Adrenal gland (tissue), 12 donors: ENCODE data around the gene TGFBR3. TPM values are rescaled to one million over a fixed set of nuclear protein-coding genes. Genes with fewer than 3 reads are reported as not detected.

Experiments used
- DNase-seq, 7 donors: peaks; one replicate each; pipeline ENCODE4 v3.0.0-alpha.2; 2019 to 2020
- H3K27ac ChIP-seq, 5 donors: fragments of 200-600 bp; sonication (generic) in 4 of 5; 1 replicate in 3 of 5; 2 replicates in 2 of 5; pipeline versions ENCODE4 v1.5.1 to v1.8.0; 2016 to 2020; ENCODE audit warnings: mild to moderate bottlenecking in 1 of 5
- H3K27me3 ChIP-seq: fragments of 200-600 bp; 2 replicates; pipeline ENCODE4 v1.8.0; 2021
- H3K36me3 ChIP-seq, 2 donors: fragments of 200-600 bp; replicated peaks in 1 of 2; 1 replicate in 1 of 2; 2 replicates in 1 of 2; pipeline versions ENCODE4 v1.5.1 to v1.8.0; 2018 to 2022
- H3K4me1 ChIP-seq, 2 donors: fragments of 200-600 bp; replicated peaks in 1 of 2; 1 replicate in 1 of 2; 2 replicates in 1 of 2; pipeline versions ENCODE4 v1.5.1 to v1.8.0; 2018 to 2021
- H3K4me3 ChIP-seq, 4 donors: fragments of 200-600 bp; sonication (generic) in 3 of 4; one replicate each; pipeline ENCODE4 v1.5.1; 2016 to 2018
- H3K9me3 ChIP-seq, 3 donors: fragments of 200-600 bp; sonication (generic) in 1 of 3; replicated peaks in 1 of 3; 1 replicate in 2 of 3; 2 replicates in 1 of 3; pipeline versions ENCODE4 v1.5.1 to v1.8.0; 2016 to 2021
- POLR2A ChIP-seq, 2 donors: fragments of 450-650 bp; IDR thresholded peaks; one replicate each; pipeline ENCODE4 v1.6.1; 2017; ENCODE audit warnings: antibody characterized with exemption in 2 of 2, mild to moderate bottlenecking in 2 of 2, moderate library complexity in 1 of 2
- WGBS, 4 donors: extraction: QIAGEN DNeasy Blood & Tissue Kit in 2 of 4; methylation state at CpG; one replicate each; pipeline versions ENCODE4 v1.1.5 to v1.1.7; 2013 to 2017; 5-methylcytosine and 5-hydroxymethylcytosine counted together
- intact Hi-C, 2 donors: fragments of 100-400 bp; cut with DNase I; formaldehyde crosslinking; loops; one replicate each; pipeline versions ENCODE4 v1.14.1 to v1.15.0; 2022 to 2023
- polyA plus RNA-seq, 3 donors: library from polyadenylated mRNA; stranded (reverse); fragments of 200-250 nt in 2 of 3; fragments of 350-450 nt in 1 of 3; fragmentation: Illumina TruSeq in 1 of 3; extraction: RNeasy Lipid Tissue Mini Kit (QIAGEN cat#74804) in 1 of 3; gene quantifications; one replicate each; pipeline ENCODE4 v1.2.3, GENCODE V29; 2013 to 2014
- total RNA-seq, 9 donors: library from RNA; depleted of rRNA in 4 of 9; stranded (reverse); fragments of >200 nt in 4 of 9; fragments of 120-200 nt in 1 of 9; fragmentation: NEBNext Ultra II Directional in 1 of 9; extraction: Animal tissue kit (Norgen Biotek cat#: 25700) in 1 of 9; gene quantifications; one replicate each; pipeline versions ENCODE4 v1.1.0 to v1.2.4, GENCODE V29; 2013 to 2023
- TF ChIP-seq, protein P1 (sequence below), 6 experiments: fragments of 450-650 bp in 4 of 6; fragments of 200-600 bp in 2 of 6; sonication (generic) in 1 of 6; IDR thresholded peaks; 1 replicate in 5 of 6; 2 replicates in 1 of 6; pipeline versions ENCODE4 v1.5.1 to v1.8.0; 2016 to 2021; ENCODE audit warnings: antibody characterized with exemption in 6 of 6, mild to moderate bottlenecking in 2 of 6, moderate library complexity in 1 of 6
- donor health status: healthy with polysubstance abuse.
- donor health status: Bipolar disorder and iron deficiency.
- donor health status: DM: yes; HTN: yes; CAD: no.
- donor health status: DM: no; HTN: no; CAD: no.
- donor health status: DM: no; HTN: no; CAD: no.
- donor health status: DM: yes; HTN: yes; CAD: no.

The TGFBR3 gene
- total and polyA plus RNA-seq, 12 donors = 13.9 to 340 (median 148) TPM

DNA sequence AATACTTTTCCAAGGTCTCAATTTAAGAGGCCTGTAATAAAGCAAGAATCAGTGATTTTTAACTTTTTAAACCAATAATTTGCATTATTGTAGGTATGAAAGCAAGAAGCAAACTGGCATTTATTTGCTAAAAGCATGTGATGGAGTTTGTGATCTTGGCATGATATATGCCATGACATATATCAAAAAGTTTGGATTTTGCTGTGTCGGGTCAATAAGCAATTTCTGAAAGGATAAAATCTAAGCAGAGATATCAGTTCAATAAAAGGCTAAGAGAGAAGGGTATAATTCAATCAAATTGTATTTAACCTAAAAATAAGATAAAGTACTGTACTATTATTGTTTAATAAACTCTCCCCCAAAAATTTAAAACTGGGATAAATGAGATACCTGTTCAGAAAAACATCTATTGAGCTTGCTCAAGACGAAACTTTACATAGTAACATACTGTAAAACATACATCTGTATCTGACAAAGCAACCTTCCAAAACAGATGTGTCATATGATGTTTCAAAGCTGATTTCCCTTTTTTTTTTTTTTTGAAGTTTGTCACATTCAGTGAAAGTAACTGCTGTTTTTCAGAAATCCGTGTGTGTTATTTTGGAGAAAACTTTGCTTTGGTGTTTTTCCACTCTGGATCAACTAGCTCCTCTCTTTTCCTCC, 74.5 kb downstream of the TGFBR3 start:
- WGBS, 4 donors = 49 to 57% (median 52%) methylated on average over 3 of the region's 3 CpGs
- DNase-seq = no peak
- Histone ChIP-seq H3K27me3 (no peaks in the 10 kb centered on the region), H3K9me3 (no peaks in the 10 kb centered on the region), H3K36me3 (no peaks in the 10 kb centered on the region), H3K4me3 (no peak overlapping the region), H3K27ac (peak overlapping the region in 3 of 5 donors; percentile 14 to 33 (median 20)), H3K4me1 (peaks cover 19 to 76% of the 10 kb centered on the region in 2 donors)
- TF ChIP-seq, protein P1, sequence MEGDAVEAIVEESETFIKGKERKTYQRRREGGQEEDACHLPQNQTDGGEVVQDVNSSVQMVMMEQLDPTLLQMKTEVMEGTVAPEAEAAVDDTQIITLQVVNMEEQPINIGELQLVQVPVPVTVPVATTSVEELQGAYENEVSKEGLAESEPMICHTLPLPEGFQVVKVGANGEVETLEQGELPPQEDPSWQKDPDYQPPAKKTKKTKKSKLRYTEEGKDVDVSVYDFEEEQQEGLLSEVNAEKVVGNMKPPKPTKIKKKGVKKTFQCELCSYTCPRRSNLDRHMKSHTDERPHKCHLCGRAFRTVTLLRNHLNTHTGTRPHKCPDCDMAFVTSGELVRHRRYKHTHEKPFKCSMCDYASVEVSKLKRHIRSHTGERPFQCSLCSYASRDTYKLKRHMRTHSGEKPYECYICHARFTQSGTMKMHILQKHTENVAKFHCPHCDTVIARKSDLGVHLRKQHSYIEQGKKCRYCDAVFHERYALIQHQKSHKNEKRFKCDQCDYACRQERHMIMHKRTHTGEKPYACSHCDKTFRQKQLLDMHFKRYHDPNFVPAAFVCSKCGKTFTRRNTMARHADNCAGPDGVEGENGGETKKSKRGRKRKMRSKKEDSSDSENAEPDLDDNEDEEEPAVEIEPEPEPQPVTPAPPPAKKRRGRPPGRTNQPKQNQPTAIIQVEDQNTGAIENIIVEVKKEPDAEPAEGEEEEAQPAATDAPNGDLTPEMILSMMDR (IDR thresholded peaks at IDR 0.05) = no peak
- no peak for TF ChIP-seq POLR2A (IDR thresholded peaks at IDR 0.05)
- intact Hi-C loops = no loop called here

DNA sequence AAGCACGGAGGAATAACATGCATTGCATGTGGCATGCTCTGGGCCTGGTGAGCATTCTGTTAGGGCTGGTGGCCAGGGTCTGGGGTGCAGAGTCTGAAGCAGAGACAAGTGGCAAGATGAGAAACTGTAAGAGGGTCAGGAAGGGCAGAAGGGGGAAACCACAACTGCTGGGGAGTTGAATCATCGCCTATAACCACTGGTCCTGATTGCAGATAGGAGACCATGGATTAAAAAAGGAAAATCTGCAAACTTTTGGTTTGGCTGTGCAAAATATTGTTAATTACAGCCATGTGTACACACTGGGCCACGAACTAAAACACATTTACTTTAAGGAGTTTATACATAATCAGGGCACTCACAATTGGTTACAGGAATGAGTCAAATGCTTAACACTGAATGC, 76.6 kb downstream of the TGFBR3 start:
- no peak for DNase-seq
- Histone ChIP-seq H3K9me3 (no peaks in the 10 kb centered on the region), H3K4me3 (no peak overlapping the region), H3K27ac (no peak overlapping the region), H3K27me3 (no peaks in the 10 kb centered on the region), H3K36me3 (no peaks in the 10 kb centered on the region), H3K4me1 (peaks cover 11 to 76% of the 10 kb centered on the region in 2 donors)
- WGBS, 4 donors = 68 to 73% (median 73%) methylated on average over 3 of the region's 3 CpGs
- intact Hi-C loops = no loop called here
- TF ChIP-seq, protein P1 (IDR thresholded peaks at IDR 0.05) = no peak
- TF ChIP-seq POLR2A (IDR thresholded peaks at IDR 0.05) = no peak

DNA sequence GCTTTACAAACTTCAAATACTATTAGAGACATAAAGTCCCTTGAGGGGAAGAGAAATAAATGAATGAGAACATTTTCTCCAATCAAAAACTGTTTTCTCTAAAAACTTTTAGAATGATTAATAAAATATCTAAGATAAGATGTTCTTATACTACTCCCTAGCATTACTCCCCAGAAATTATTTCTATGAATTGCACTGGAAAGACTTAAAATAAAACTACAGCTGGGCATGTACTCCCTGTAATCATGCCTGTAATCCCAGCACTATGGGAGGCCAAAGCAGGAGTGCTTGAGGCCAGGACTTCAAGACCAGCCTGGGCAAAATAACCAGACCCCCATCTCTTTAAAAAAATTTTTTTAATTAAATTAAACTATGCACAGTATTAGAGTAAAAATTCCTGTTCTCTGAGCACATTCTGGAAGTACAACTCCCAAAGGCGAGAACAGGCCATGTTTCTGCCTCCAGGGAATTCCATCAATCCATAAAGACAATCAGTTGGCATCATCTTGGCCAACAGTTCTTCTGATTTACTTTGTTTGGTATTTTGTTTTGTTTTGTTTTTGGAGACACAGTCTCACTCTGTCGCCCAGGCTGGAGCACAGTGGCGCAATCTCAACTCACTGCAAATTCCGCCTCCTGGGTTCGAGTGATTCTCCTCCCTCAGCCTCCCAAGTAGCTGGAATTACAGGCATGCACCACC, 77.9 kb downstream of the TGFBR3 start:
- TF ChIP-seq, protein P1 (IDR thresholded peaks at IDR 0.05) = no peak
- no peak for TF ChIP-seq POLR2A (IDR thresholded peaks at IDR 0.05)
- Histone ChIP-seq H3K4me1 (peaks cover 11 to 82% of the 10 kb centered on the region in 2 donors), H3K9me3 (no peaks in the 10 kb centered on the region), H3K36me3 (no peaks in the 10 kb centered on the region), H3K27ac (peak overlapping the region in 2 of 5 donors; percentile 18 to 56), H3K27me3 (no peaks in the 10 kb centered on the region), H3K4me3 (no peak overlapping the region)
- intact Hi-C loops = no loop called here
- WGBS, 4 donors = 92 to 97% (median 96%) methylated on average over 5 of the region's 5 CpGs
- DNase-seq = no peak

DNA sequence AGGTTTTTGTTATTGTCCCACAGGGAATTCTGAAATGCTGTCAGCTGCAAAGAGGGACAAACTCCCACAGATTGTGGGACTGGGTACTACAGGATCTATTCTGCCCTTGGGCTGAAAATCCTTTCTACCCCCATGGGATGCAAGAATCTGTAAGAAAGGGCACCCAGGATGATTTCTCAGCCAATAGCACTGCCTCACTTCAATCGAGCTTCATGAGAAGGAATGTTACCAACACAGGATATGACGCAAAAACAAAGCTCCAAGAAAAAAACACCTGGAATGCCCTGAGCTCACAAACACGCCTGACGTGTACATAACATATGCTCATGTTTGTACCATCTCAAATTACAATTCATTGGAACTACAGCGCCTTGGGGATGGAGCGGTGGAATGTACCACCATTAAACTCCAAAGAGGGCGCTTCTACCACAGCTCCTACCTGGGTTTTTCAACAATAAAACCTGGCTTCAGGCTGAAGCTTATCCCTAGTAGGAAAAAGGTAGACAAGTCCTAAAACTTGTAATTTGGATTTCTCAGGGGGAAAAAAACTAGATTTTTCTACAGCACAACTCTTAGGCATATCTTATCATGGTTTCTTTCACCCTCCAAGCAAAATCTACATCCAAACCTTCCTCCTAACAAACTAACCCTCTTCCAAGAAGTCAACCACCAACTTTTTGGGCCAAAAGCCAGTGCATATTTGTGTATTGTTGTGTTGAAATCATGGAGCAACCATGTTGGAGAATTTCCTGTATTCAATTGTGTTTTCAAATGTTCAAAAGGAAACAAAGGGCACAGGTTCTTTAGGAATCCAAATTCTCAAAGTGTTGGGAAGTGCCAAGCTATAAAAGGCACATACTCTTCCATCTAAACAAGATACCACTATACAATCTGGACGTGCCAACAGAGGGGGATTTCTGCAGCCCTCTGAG, 78.9 kb downstream of the TGFBR3 start:
- Histone ChIP-seq H3K27ac (peak overlapping the region in 2 of 5 donors; percentile 18 to 56), H3K27me3 (no peaks in the 10 kb centered on the region), H3K4me1 (peaks cover 11 to 83% of the 10 kb centered on the region in 2 donors), H3K36me3 (no peaks in the 10 kb centered on the region), H3K9me3 (no peaks in the 10 kb centered on the region), H3K4me3 (no peak overlapping the region)
- WGBS, 4 donors = 84 to 90% (median 86%) methylated on average over 8 of the region's 8 CpGs
- intact Hi-C loops = no loop called here
- no peak for DNase-seq
- TF ChIP-seq POLR2A (IDR thresholded peaks at IDR 0.05) = no peak
- TF ChIP-seq, protein P1 (IDR thresholded peaks at IDR 0.05) = no peak
